GM12878 (cell line): ENCODE data around the gene FOXO3. TPM values are rescaled to one million over a fixed set of nuclear protein-coding genes. Genes with fewer than 3 reads are reported as not detected.

Experiments
- ATAC-seq: fragments of 200-7000 bp; cut with Tn5 transposase; 3 replicates; pipeline ENCODE4 v1.9.1; 2020; ENCODE audit warnings: mild to moderate bottlenecking, moderate library complexity
- BruUV-seq: library from RNA; stranded (reverse); fragments of 400-500 nt; replicated peaks from 2 replicates; lab custom pipeline; 2021; lab: Mats Ljungman, UMichigan
- CTCF ChIA-PET: fragments of 300-600 bp; sonication (Branson Sonifier 250); formaldehyde crosslinking; extraction: SDS; loops from one replicate; lab custom pipeline; 2021; ENCODE audit warnings: inconsistent platforms; lab: Yijun Ruan, JAX
- POLR2A ChIA-PET: fragments of 350-600 bp; formaldehyde crosslinking; extraction: SDS; loops from one replicate; lab custom pipeline; 2021; ENCODE audit warnings: inconsistent platforms; lab: Charles Lee
- RAD21 ChIA-PET: fragments of 300-600 bp; sonication (Branson Sonifier 250); formaldehyde crosslinking; loops from one replicate; lab custom pipeline; 2023; ENCODE audit warnings: antibody characterized with exemption; ENCODE audit not compliant: unreplicated experiment; lab: Charles Lee
- SMC1A ChIA-PET: fragments of 300-600 bp; sonication (Branson Sonifier 250); formaldehyde crosslinking; loops from one replicate; lab custom pipeline; 2023; ENCODE audit not compliant: unreplicated experiment, uncharacterized antibody; lab: Charles Lee
- DNase-seq: peaks from one replicate; pipeline ENCODE4 v3.0.0-alpha.2; 2011; ENCODE audit warnings: low read depth, low spot score
- FAIRE-seq: peaks from 3 replicates; lab custom pipeline; 2011; peaks lifted over from hg19 to GRCh38; lab: Jason Lieb, UNC
- H2AFZ ChIP-seq: 2 replicates; pipeline ENCODE4 v1.6.0; 2011; ENCODE audit warnings: low read depth, low read length, control low read depth; ENCODE audit not compliant: control insufficient read depth
- H3K27ac ChIP-seq: 2 replicates; pipeline ENCODE4 v1.5.1; 2011; ENCODE audit warnings: control low read depth; ENCODE audit not compliant: control insufficient read depth, insufficient read depth
- H3K27me3 ChIP-seq, 2 experiments: replicated peaks in 1 of 2; 2 replicates each; pipeline versions ENCODE4 v1.6.0 to v1.6.1; 2011; ENCODE audit warnings: low read length in 1 of 2; ENCODE audit not compliant: control insufficient read depth in 2 of 2, insufficient read depth in 2 of 2
- H3K36me3 ChIP-seq, 2 experiments: 2 replicates each; pipeline ENCODE4 v1.5.1; 2011; ENCODE audit warnings: low read length in 1 of 2; ENCODE audit not compliant: control insufficient read depth in 2 of 2, insufficient read depth in 2 of 2
- H3K4me1 ChIP-seq: 2 replicates; pipeline ENCODE4 v1.6.1; 2011; ENCODE audit warnings: mild to moderate bottlenecking, low read length, moderate library complexity, mixed read lengths; ENCODE audit not compliant: control insufficient read depth, insufficient read depth
- H3K4me2 ChIP-seq: 2 replicates; pipeline ENCODE4 v1.6.0; 2011; ENCODE audit warnings: control low read depth; ENCODE audit not compliant: control insufficient read depth, insufficient read depth
- H3K4me3 ChIP-seq: fragments of 200-600 bp; sonication (generic); 2 replicates; pipeline ENCODE4 v1.5.1; 2016
- H3K79me2 ChIP-seq: 2 replicates; pipeline ENCODE4 v1.6.0; 2011; ENCODE audit warnings: low read length; ENCODE audit not compliant: control insufficient read depth, insufficient read depth
- H3K9ac ChIP-seq: 2 replicates; pipeline ENCODE4 v1.8.0; 2011; ENCODE audit warnings: low read length, control low read depth, mixed read lengths; ENCODE audit not compliant: control insufficient read depth, insufficient read depth
- H3K9me3 ChIP-seq: replicated peaks from 3 replicates; pipeline ENCODE4 v1.5.1; 2011; ENCODE audit warnings: mild to moderate bottlenecking, low read length; ENCODE audit not compliant: control insufficient read depth, insufficient read depth
- H4K20me1 ChIP-seq: 2 replicates; pipeline ENCODE4 v1.6.0; 2011; ENCODE audit not compliant: control insufficient read depth, insufficient read depth
- CHD2 ChIP-seq: IDR thresholded peaks from 2 replicates; pipeline ENCODE4 v1.6.1; 2011; ENCODE audit warnings: low read depth, low read length, improper control_type of control experiment, borderline replicate concordance
- FOXM1 ChIP-seq: IDR thresholded peaks from 2 replicates; pipeline ENCODE4 v1.6.1; 2012; ENCODE audit warnings: low read depth, mild to moderate bottlenecking, inconsistent platforms, low read length, moderate library complexity
- MEF2B ChIP-seq: fragments of 450-650 bp; IDR thresholded peaks from 2 replicates; pipeline ENCODE4 v1.6.1; 2018; ENCODE audit warnings: mild to moderate bottlenecking, moderate library complexity; ENCODE audit not compliant: partially characterized antibody, poor library complexity, severe bottlenecking
- MTA2 ChIP-seq: fragments of 450-650 bp; IDR thresholded peaks from 2 replicates; pipeline ENCODE4 v1.6.1; 2016; ENCODE audit warnings: low read depth, mild to moderate bottlenecking, moderate library complexity
- NFYB ChIP-seq: IDR thresholded peaks from 2 replicates; pipeline ENCODE4 v1.6.1; 2011; ENCODE audit warnings: low read depth, mild to moderate bottlenecking, low read length, improper control_type of control experiment, moderate library complexity; ENCODE audit not compliant: insufficient read depth
- NR2F1 ChIP-seq: fragments of 450-650 bp; conservative IDR thresholded peaks from 2 replicates; pipeline ENCODE4 v1.6.1; 2017; ENCODE audit warnings: mild to moderate bottlenecking
- PAX5 ChIP-seq: IDR thresholded peaks from 2 replicates; pipeline ENCODE4 v1.6.1; 2011; ENCODE audit warnings: low read depth, low read length, borderline replicate concordance
- SP1 ChIP-seq: IDR thresholded peaks from one replicate; pipeline ENCODE4 v1.6.1; 2011; ENCODE audit warnings: low read depth, low read length
- TCF12 ChIP-seq: IDR thresholded peaks from 2 replicates; pipeline ENCODE4 v1.6.1; 2011; ENCODE audit warnings: low read depth, mild to moderate bottlenecking, low read length
- YY1 ChIP-seq: IDR thresholded peaks from 2 replicates; pipeline ENCODE4 v1.6.1; 2011; ENCODE audit warnings: low read depth, mild to moderate bottlenecking, low read length
- ZNF217 ChIP-seq: fragments of 450-650 bp; IDR thresholded peaks from 2 replicates; pipeline ENCODE4 v1.6.1; 2017; ENCODE audit warnings: antibody characterized with exemption, mild to moderate bottlenecking
- ZNF384 ChIP-seq: IDR thresholded peaks from 2 replicates; pipeline ENCODE4 v1.6.1; 2012; ENCODE audit warnings: low read depth, mild to moderate bottlenecking, low read length, improper control_type of control experiment, borderline replicate concordance
- WGBS: methylation state at CpG from one replicate; pipeline ENCODE4 v1.1.6; 2016; ENCODE audit warnings: low lambda C conversion rate; ENCODE audit not compliant: insufficient replicate concordance, insufficient coverage; ENCODE audit errors: missing lambda C conversion rate; 5-methylcytosine and 5-hydroxymethylcytosine counted together
- in situ Hi-C: fragments of 300-500 bp; cut with MboI; formaldehyde crosslinking; loops from 9 replicates; pipeline ENCODE4 v1.14.3; 2018; ENCODE audit warnings: mixed read lengths
- intact Hi-C: fragments of 100-400 bp; cut with micrococcal nuclease; formaldehyde crosslinking; loops from one replicate; pipeline ENCODE4 v1.14.2; 2022; ENCODE audit not compliant: unreplicated experiment
- polyA plus RNA-seq, 11 experiments: library from polyadenylated mRNA; depleted of rRNA in 4 of 11; unstranded in 6 of 11; stranded (reverse) in 5 of 11; fragments of >200 nt; fragmentation: Nextera tagmentation in 4 of 11; fragmentation: Illumina TruSeq in 1 of 11; extraction: Ambion mirVana in 4 of 11; extraction: Trizol in 1 of 11; gene quantifications; 1 replicate in 1 of 11; 2 replicates in 10 of 11; pipeline versions ENCODE4 v1.2.1 to v1.2.3, GENCODE V29; 2011 to 2016; ENCODE audit warnings: inconsistent platforms in 2 of 11, missing spikeins in 2 of 11, low read depth in 1 of 11
- total RNA-seq, 4 experiments: library from RNA; depleted of rRNA in 3 of 4; stranded (reverse); fragments of >200 nt in 3 of 4; fragmentation: Illumina TruSeq in 1 of 4; extraction: Trizol in 1 of 4; gene quantifications; 2 replicates each; pipeline versions ENCODE4 v1.2.1 to v1.2.3, GENCODE V29; 2013 to 2021
- TF ChIP-seq, protein P1 (sequence below): fragments of 450-650 bp; IDR thresholded peaks from 2 replicates; pipeline ENCODE4 v1.6.1; 2017; ENCODE audit warnings: mild to moderate bottlenecking, moderate library complexity
- TF ChIP-seq, protein P2 (sequence below): IDR thresholded peaks from 2 replicates; pipeline ENCODE4 v1.6.1; 2012; ENCODE audit warnings: low read depth, low read length, improper control_type of control experiment

The FOXO3 gene
- total and polyA plus RNA-seq, 10 of the 15 experiments (the other 5 are each of a cell fraction or from before 2014, with no cell fraction given) = 0.82 to 4.5 (median 1.7) TPM

DNA sequence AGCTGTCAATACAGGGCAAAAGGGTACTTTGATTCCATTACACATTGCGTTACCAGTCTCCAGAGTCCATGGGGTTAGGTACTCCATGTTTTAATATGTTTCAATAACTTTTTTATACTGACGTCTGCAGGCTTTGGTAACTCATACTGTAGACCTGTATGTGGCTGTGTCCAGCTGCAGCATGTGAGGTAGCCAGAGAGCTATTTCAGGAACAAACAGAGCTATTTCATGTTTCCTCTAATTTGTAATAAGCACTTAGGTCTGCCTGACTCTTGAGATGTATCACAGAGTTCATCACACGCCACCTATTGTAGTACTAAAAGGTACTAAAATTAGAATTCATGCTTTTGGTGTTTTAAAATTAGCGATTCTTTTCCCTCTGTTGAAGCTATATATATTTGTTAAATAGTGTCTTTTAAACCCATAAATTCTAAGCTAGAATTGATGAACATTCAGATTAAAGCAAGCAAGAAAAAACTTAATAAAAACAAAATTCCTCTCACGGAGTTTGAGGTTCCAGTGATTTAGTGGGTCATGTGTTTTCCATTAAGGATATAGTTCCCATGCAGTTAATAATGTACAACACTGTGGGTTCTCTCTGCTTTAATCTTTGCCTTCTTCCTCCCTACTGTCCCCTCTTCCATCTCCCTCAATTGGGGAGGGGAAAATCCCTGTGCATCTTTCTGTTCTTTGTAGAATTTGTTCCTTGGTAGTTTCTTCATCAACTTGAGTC lies 37.0 kb downstream of the FOXO3 start:
- CTCF ChIA-PET = interaction anchor here (0.8 to 2.7 kb wide), 8 partner anchors 10 to 56 kb away, joined by 3 to 10 read pairs (median 4); no protein-coding TSS in a partner anchor
- H4K20me1 ChIP-seq = no peaks in the 10 kb centered on the region
- no peaks in the 10 kb centered on the region for H3K36me3 ChIP-seq
- FAIRE-seq = no peak
- H3K4me1 ChIP-seq = peaks cover 34% of the 10 kb centered on the region
- RAD21 ChIA-PET = interaction anchor here (0.7 to 2.3 kb wide), 6 partner anchors 8 to 56 kb away, joined by 3 to 25 read pairs (median 4); partner anchors contain the start of gene FOXO3
- TSS peak; percentile 99 for BruUV-seq
- H3K27me3 ChIP-seq = no peaks in the 10 kb centered on the region
- intact Hi-C loops (loop anchor here (1.0 kb wide), 1 partner anchor 33 kb away; no protein-coding TSS in a partner anchor), in situ Hi-C loops (no loop called here)
- peak; percentile 74 for ATAC-seq
- H3K9ac ChIP-seq = peak overlapping the region; percentile 33
- 18% methylated on average over 5 of the region's 5 CpGs for WGBS
- no peak overlapping the region for H2AFZ ChIP-seq
- H3K9me3 ChIP-seq = no peaks in the 10 kb centered on the region
- H3K27ac ChIP-seq = peak overlapping the region; percentile 95
- SMC1A ChIA-PET = interaction anchor here (0.8 to 3.9 kb wide), 19 partner anchors 9 to 285 kb away, joined by 3 to 26 read pairs (median 4); no protein-coding TSS in a partner anchor
- peak overlapping the region; percentile 11; the same call in 1 of the 2 replicates for H3K4me3 ChIP-seq
- POLR2A ChIA-PET = interaction anchor here (0.5 to 2.3 kb wide), 6 partner anchors 9 to 499 kb away, joined by 3 to 13 read pairs (median 4); no protein-coding TSS in a partner anchor
- peak overlapping the region; percentile 74 for H3K4me2 ChIP-seq
- H3K79me2 ChIP-seq = peaks cover 54% of the 10 kb centered on the region
- peak; percentile 48 for DNase-seq
- TF ChIP-seq SP1 (peak; percentile 35), TCF12 (peak; percentile 96), MEF2B (peak; percentile 92), YY1 (no peak), NR2F1 (peak; percentile 25; the same call in 1 of the 2 replicates), CHD2 (peak; percentile 58; the same call in 1 of the 2 replicates), PAX5 (peak; percentile 68; the same call in 1 of the 2 replicates), FOXM1 (peak; percentile 72; the same call in 1 of the 2 replicates), ZNF217 (0 out of 2 replicates have a peak, but pooled peaks have one; percentile 30), NFYB (no peak), ZNF384 (no peak), MTA2 (peak; percentile 33)
- TF ChIP-seq, protein P1, sequence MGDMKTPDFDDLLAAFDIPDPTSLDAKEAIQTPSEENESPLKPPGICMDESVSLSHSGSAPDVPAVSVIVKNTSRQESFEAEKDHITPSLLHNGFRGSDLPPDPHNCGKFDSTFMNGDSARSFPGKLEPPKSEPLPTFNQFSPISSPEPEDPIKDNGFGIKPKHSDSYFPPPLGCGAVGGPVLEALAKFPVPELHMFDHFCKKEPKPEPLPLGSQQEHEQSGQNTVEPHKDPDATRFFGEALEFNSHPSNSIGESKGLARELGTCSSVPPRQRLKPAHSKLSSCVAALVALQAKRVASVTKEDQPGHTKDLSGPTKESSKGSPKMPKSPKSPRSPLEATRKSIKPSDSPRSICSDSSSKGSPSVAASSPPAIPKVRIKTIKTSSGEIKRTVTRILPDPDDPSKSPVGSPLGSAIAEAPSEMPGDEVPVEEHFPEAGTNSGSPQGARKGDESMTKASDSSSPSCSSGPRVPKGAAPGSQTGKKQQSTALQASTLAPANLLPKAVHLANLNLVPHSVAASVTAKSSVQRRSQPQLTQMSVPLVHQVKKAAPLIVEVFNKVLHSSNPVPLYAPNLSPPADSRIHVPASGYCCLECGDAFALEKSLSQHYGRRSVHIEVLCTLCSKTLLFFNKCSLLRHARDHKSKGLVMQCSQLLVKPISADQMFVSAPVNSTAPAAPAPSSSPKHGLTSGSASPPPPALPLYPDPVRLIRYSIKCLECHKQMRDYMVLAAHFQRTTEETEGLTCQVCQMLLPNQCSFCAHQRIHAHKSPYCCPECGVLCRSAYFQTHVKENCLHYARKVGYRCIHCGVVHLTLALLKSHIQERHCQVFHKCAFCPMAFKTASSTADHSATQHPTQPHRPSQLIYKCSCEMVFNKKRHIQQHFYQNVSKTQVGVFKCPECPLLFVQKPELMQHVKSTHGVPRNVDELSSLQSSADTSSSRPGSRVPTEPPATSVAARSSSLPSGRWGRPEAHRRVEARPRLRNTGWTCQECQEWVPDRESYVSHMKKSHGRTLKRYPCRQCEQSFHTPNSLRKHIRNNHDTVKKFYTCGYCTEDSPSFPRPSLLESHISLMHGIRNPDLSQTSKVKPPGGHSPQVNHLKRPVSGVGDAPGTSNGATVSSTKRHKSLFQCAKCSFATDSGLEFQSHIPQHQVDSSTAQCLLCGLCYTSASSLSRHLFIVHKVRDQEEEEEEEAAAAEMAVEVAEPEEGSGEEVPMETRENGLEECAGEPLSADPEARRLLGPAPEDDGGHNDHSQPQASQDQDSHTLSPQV = 0 out of 2 replicates have a peak, but pooled peaks have one; percentile 43
- TF ChIP-seq, protein P2, sequence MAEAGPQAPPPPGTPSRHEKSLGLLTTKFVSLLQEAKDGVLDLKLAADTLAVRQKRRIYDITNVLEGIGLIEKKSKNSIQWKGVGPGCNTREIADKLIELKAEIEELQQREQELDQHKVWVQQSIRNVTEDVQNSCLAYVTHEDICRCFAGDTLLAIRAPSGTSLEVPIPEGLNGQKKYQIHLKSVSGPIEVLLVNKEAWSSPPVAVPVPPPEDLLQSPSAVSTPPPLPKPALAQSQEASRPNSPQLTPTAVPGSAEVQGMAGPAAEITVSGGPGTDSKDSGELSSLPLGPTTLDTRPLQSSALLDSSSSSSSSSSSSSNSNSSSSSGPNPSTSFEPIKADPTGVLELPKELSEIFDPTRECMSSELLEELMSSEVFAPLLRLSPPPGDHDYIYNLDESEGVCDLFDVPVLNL = no peak
